K562 (cell line): ENCODE data around the gene GABRD. TPM values are rescaled to one million over a fixed set of nuclear protein-coding genes. Genes with fewer than 3 reads are reported as not detected.
A peak's percentile ranks its signal among the peaks of the same experiment; 100 is the strongest.

Experiments
- ATF6 ChIP-seq: sonication (generic); formaldehyde crosslinking; IDR thresholded peaks from 2 replicates; pipeline ENCODE4 v1.4.0; 2020; ENCODE audit warnings: mild to moderate bottlenecking, missing genetic modification reagents
- CLOCK ChIP-seq: fragments of 250-450 bp; sonication (Bioruptor Pico); IDR thresholded peaks from 2 replicates; pipeline ENCODE4 v1.4.0; 2020; ENCODE audit warnings: mild to moderate bottlenecking, moderate library complexity, borderline replicate concordance
- CREBBP ChIP-seq: IDR thresholded peaks from one replicate; pipeline ENCODE4 v1.6.1; 2012; ENCODE audit warnings: low read depth, mild to moderate bottlenecking, control low read depth, inconsistent platforms, low read length
- EP300 ChIP-seq: IDR thresholded peaks from 2 replicates; pipeline ENCODE4 v1.6.1; 2012; ENCODE audit warnings: low read length, improper control_type of control experiment
- ETV1 ChIP-seq: fragments of 450-650 bp; conservative IDR thresholded peaks from 2 replicates; pipeline ENCODE4 v1.6.1; 2016; ENCODE audit warnings: missing genetic modification characterization, control low read depth, low read depth, missing compliant biosample characterization
- HES1 ChIP-seq: fragments of 450-650 bp; IDR thresholded peaks from 2 replicates; pipeline ENCODE4 v1.6.1; 2016; ENCODE audit warnings: low read depth, mild to moderate bottlenecking, moderate library complexity
- HIVEP1 ChIP-seq: fragments of 250-450 bp; sonication (Bioruptor Pico); IDR thresholded peaks from 2 replicates; pipeline ENCODE4 v1.4.0; 2020; ENCODE audit warnings: mild to moderate bottlenecking
- MAFF ChIP-seq: IDR thresholded peaks from 2 replicates; pipeline ENCODE4 v1.6.1; 2012; ENCODE audit warnings: low read length, improper control_type of control experiment
- NCOR1 ChIP-seq: fragments of 450-650 bp; IDR thresholded peaks from 2 replicates; pipeline ENCODE4 v1.6.1; 2016; ENCODE audit warnings: mild to moderate bottlenecking, moderate library complexity
- NFATC3 ChIP-seq: fragments of 450-650 bp; IDR thresholded peaks from 2 replicates; pipeline ENCODE4 v1.6.1; 2017; ENCODE audit warnings: mild to moderate bottlenecking
- NFIC ChIP-seq: fragments of 450-650 bp; IDR thresholded peaks from 2 replicates; pipeline ENCODE4 v1.6.1; 2017; ENCODE audit warnings: mild to moderate bottlenecking, inconsistent platforms
- NR2C1 ChIP-seq, 2 experiments: fragments of 450-650 bp; IDR thresholded peaks; 2 replicates each; pipeline ENCODE4 v1.6.1; 2017; ENCODE audit warnings: mild to moderate bottlenecking in 2 of 2, antibody characterized with exemption in 1 of 2, inconsistent platforms in 1 of 2, missing compliant biosample characterization in 1 of 2, missing genetic modification characterization in 1 of 2
- RB1 ChIP-seq: fragments of 450-650 bp; IDR thresholded peaks from 2 replicates; pipeline ENCODE4 v1.6.1; 2017; ENCODE audit warnings: low read depth, mild to moderate bottlenecking
- TCF3 ChIP-seq: sonication (generic); formaldehyde crosslinking; IDR thresholded peaks from 2 replicates; pipeline ENCODE4 v1.4.0; 2020; ENCODE audit warnings: mild to moderate bottlenecking, missing genetic modification reagents
- ZBTB2 ChIP-seq: fragments of 450-650 bp; IDR thresholded peaks from 2 replicates; pipeline ENCODE4 v1.6.1; 2016; ENCODE audit warnings: antibody characterized with exemption
- ZC3H8 ChIP-seq: fragments of 450-650 bp; IDR thresholded peaks from 2 replicates; pipeline ENCODE4 v1.6.1; 2017
- ZMIZ1 ChIP-seq, 2 experiments: fragments of 150-350 bp in 1 of 2; IDR thresholded peaks; 2 replicates each; pipeline ENCODE4 v1.6.1; 2012 to 2016; ENCODE audit warnings: low read depth in 2 of 2, low read length in 2 of 2, mild to moderate bottlenecking in 1 of 2, moderate library complexity in 1 of 2
- ZNF311 ChIP-seq: fragments of 250-450 bp; sonication (Bioruptor Pico); IDR thresholded peaks from 2 replicates; pipeline ENCODE4 v1.4.0; 2020; ENCODE audit warnings: mild to moderate bottlenecking, moderate library complexity
- polyA plus RNA-seq, 8 experiments: library from polyadenylated mRNA; depleted of rRNA in 4 of 8; stranded (reverse) in 5 of 8; unstranded in 3 of 8; fragments of >200 nt; fragmentation: Nextera tagmentation in 2 of 8; fragmentation: Illumina TruSeq in 1 of 8; extraction: Ambion mirVana in 2 of 8; extraction: Trizol in 1 of 8; gene quantifications; 2 replicates each; pipeline versions ENCODE4 v1.2.1 to v1.2.3, GENCODE V29; 2011 to 2014; ENCODE audit warnings: inconsistent platforms in 1 of 8, missing spikeins in 1 of 8
- total RNA-seq, 7 experiments: library from RNA; depleted of rRNA in 6 of 7; stranded (reverse); fragments of >200 nt in 6 of 7; fragmentation: Illumina TruSeq in 2 of 7; extraction: Trizol in 2 of 7; gene quantifications; 2 replicates each; pipeline versions ENCODE4 v1.2.1 to v1.2.3, GENCODE V29; 2011 to 2021; ENCODE audit warnings: low replicate concordance in 1 of 7

GABRD gene
- total and polyA plus RNA-seq, 9 of the 15 experiments (the other 6 are each of a cell fraction or from before 2014, with no cell fraction given) = 0.07 TPM; not detected in 8

GRCh38 chr1:2044510-2045319 is 25.6 kb downstream of the GABRD start (continued):
- TF ChIP-seq TCF3 (no peak), HIVEP1 (CRISPR knock-in tag) (no peak), NCOR1 (no peak), HES1 (no peak), ETV1 (tag) (no peak), NR2C1 (IDR thresholded peaks at IDR 0.05) (no peak), NR2C1 (tag; IDR thresholded peaks at IDR 0.05) (no peak), ATF6 (no peak), ZBTB2 (no peak), EP300 (no peak), ZMIZ1 (IDR thresholded peaks at IDR 0.05; ENCODE audit: low read depth in 2 of 2, low read length in 2 of 2) (no peak), CLOCK (CRISPR knock-in tag) (no peak), ZC3H8 (no peak), ZNF311 (CRISPR knock-in tag) (no peak), NFIC (no peak), NFATC3 (no peak), MAFF (no peak), RB1 (peak; percentile 91), CREBBP (no peak)
